Natural killer cell (primary cell): ENCODE data around the gene AKAP13. TPM values are rescaled to one million over a fixed set of nuclear protein-coding genes. Genes with fewer than 3 reads are reported as not detected.

Experiments
- ATAC-seq, 3 donors: fragments of 150-1000 bp in 2 of 3; fragments of 200-7000 bp in 1 of 3; cut with Tn5 transposase; 1 replicate in 1 of 3; 2 replicates in 2 of 3; pipeline ENCODE4 v1.10.0; 2021; ENCODE audit warnings: mild to moderate bottlenecking in 2 of 3, moderate library complexity in 2 of 3
- DNase-seq, 2 donors: peaks; one replicate each; pipeline versions ENCODE4 v3.0.0 to v3.0.0-alpha.2; 2013 to 2021; ENCODE audit warnings: mixed read lengths in 1 of 2
- H3K27ac ChIP-seq: one replicate; pipeline ENCODE4 v1.5.1; 2013; ENCODE audit warnings: mild to moderate bottlenecking, low read length
- H3K27me3 ChIP-seq: one replicate; pipeline ENCODE4 v1.6.1; 2013; ENCODE audit warnings: low read length; ENCODE audit not compliant: control insufficient read depth, insufficient read depth
- H3K36me3 ChIP-seq: one replicate; pipeline ENCODE4 v1.6.1; 2013; ENCODE audit warnings: low read length; ENCODE audit not compliant: control insufficient read depth, insufficient read depth
- H3K4me1 ChIP-seq: one replicate; pipeline ENCODE4 v1.6.1; 2013; ENCODE audit warnings: low read length; ENCODE audit not compliant: control insufficient read depth, insufficient read depth
- H3K4me3 ChIP-seq: one replicate; pipeline ENCODE4 v1.5.1; 2013; ENCODE audit warnings: low read length
- H3K9me3 ChIP-seq: one replicate; pipeline ENCODE4 v1.6.1; 2013; ENCODE audit warnings: low read length; ENCODE audit not compliant: control insufficient read depth, insufficient read depth
- H3K27ac Mint-ChIP-seq, 2 donors: one replicate each; pipeline ENCODE4 v1.8.0; 2022; ENCODE audit warnings: mild to moderate bottlenecking in 2 of 2, mixed read lengths in 2 of 2, moderate library complexity in 1 of 2
- H3K27me3 Mint-ChIP-seq, 2 donors: one replicate each; pipeline ENCODE4 v1.8.0; 2022; ENCODE audit warnings: low read depth in 2 of 2, mixed read lengths in 2 of 2
- H3K36me3 Mint-ChIP-seq: one replicate; pipeline ENCODE4 v1.8.0; 2022; ENCODE audit warnings: mixed read lengths
- H3K4me1 Mint-ChIP-seq, 2 donors: one replicate each; pipeline ENCODE4 v1.8.0; 2022; ENCODE audit warnings: mixed read lengths in 2 of 2
- H3K4me3 Mint-ChIP-seq: one replicate; pipeline ENCODE4 v1.8.0; 2022; ENCODE audit warnings: mild to moderate bottlenecking, moderate library complexity, mixed read lengths
- H3K9me3 Mint-ChIP-seq, 2 donors: one replicate each; pipeline ENCODE4 v1.8.0; 2022; ENCODE audit warnings: mixed read lengths in 2 of 2
- WGBS: methylation state at CpG from one replicate; pipeline ENCODE4 v1.1.7; 2013; ENCODE audit warnings: missing lambda C conversion rate; ENCODE audit not compliant: insufficient coverage; 5-methylcytosine and 5-hydroxymethylcytosine counted together
- intact Hi-C: fragments of 100-400 bp; cut with micrococcal nuclease; formaldehyde crosslinking; loops from one replicate; pipeline ENCODE4 v1.14.2; 2022
- total RNA-seq, 4 donors: library from RNA; stranded (reverse); fragments of 120-200 nt in 1 of 4; gene quantifications; one replicate each; pipeline versions ENCODE4 v1.2.3 to v1.2.4, GENCODE V29; 2013 to 2022
- TF ChIP-seq, protein P1 (sequence below): fragments of 200-600 bp; IDR thresholded peaks from one replicate; pipeline ENCODE4 v1.8.0; 2022; ENCODE audit warnings: antibody characterized with exemption

The AKAP13 gene
- total RNA-seq, 3 donors from 2014 or later (not counting 1 experiment from before 2014, with no cell fraction given) = 573 to 661 (median 647) TPM

DNA sequence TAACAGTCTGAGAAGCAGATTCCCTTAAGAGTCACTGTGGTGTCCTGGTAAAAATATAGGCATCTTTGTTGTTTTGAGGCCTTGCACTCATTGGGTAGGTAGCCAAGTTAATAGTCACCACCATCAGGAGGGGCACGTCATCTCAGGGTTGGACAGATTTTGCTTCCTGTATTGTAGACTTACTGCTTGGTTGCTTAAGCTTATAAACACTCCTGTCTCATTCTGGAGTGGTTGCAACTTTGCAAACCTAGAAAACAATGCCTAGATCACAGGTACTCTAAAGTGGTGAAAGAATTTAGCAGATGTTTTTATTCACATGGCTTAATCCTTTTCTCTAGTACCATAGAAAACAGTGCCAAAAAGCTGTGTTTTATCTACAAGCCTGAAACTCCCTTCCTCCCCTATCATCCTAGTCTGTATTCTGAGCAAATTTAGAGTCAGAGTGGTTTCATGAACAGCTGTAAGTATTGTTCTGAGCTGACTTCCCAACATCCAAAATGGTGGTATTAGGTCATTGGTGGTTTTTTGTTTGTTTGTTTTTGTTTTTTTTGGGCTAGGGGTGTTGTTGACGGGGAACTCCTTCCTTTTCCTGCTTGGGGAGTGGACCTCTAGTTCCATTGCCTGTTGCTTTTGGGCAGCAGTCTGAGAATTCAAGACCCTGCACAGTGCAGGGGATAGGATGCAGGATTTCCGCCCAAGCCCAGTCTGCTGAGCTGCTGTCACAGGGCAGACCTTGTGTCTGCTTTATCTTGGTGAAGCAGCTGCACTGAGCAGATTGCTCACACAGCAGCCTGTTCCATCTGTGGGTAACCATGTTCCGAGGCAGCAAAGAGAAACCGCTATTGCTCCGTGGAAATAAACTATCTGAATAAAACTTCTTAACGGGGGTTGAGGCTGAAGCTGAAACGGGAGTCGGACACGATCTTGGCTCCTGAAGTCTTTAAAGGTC is 202.0 kb downstream of the AKAP13 start:
- Histone ChIP-seq H3K4me3 (peak overlapping the region; percentile 47), H3K27ac (peak overlapping the region; percentile 96), H3K9me3 (no peaks in the 10 kb centered on the region), H3K27me3 (no peaks in the 10 kb centered on the region), H3K4me1 (peaks cover 43% of the 10 kb centered on the region), H3K36me3 (peaks cover 23% of the 10 kb centered on the region)
- TF ChIP-seq, protein P1, sequence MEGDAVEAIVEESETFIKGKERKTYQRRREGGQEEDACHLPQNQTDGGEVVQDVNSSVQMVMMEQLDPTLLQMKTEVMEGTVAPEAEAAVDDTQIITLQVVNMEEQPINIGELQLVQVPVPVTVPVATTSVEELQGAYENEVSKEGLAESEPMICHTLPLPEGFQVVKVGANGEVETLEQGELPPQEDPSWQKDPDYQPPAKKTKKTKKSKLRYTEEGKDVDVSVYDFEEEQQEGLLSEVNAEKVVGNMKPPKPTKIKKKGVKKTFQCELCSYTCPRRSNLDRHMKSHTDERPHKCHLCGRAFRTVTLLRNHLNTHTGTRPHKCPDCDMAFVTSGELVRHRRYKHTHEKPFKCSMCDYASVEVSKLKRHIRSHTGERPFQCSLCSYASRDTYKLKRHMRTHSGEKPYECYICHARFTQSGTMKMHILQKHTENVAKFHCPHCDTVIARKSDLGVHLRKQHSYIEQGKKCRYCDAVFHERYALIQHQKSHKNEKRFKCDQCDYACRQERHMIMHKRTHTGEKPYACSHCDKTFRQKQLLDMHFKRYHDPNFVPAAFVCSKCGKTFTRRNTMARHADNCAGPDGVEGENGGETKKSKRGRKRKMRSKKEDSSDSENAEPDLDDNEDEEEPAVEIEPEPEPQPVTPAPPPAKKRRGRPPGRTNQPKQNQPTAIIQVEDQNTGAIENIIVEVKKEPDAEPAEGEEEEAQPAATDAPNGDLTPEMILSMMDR = no peak
- 3% methylated on average over 9 of the region's 10 CpGs for WGBS
- peak; percentile 66 to 83 for DNase-seq
- Mint-ChIP-seq H3K4me3 (peak overlapping the region; percentile 95), H3K4me1 (peaks cover 64 to 66% of the 10 kb centered on the region in 2 donors), H3K27ac (peak overlapping the region; percentile 95 to 98), H3K9me3 (no peaks in the 10 kb centered on the region), H3K36me3 (no peaks in the 10 kb centered on the region), H3K27me3 (no peaks in the 10 kb centered on the region)
- ATAC-seq = peak; percentile 55 to 77 (median 68)
- intact Hi-C loops = loop anchor here (1.0 to 5.0 kb wide), 7 partner anchors 40 to 200 kb away; partner anchors contain the start of gene AKAP13

DNA sequence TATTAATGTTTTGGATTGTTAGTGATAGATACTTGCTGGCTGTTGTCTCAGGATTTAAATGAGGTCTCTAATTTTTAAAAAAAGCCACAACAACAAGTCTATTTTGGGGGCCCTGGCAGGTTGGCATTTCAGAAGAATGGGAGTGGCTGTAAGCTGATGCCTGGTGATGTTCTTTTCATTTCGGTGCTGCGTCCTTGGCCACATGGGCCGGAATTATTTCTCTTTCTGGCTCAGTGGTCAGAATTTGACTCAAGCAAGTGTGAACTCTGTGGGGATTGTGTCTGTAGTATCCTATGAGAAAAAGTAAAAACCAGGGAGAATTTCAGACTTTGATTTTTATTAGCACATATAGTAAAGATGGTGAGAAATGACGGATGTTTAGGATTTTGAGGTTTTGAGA is 203.0 kb downstream of the AKAP13 start:
- H3K4me3 Mint-ChIP-seq = peak overlapping the region; percentile 95
- 17% methylated on average over 4 of the region's 4 CpGs for WGBS
- Histone ChIP-seq H3K4me3 (peak overlapping the region; percentile 47), H3K36me3 (peaks cover 30% of the 10 kb centered on the region), H3K27ac (peak overlapping the region; percentile 96), H3K4me1 (peaks cover 43% of the 10 kb centered on the region), H3K9me3 (no peaks in the 10 kb centered on the region), H3K27me3 (no peaks in the 10 kb centered on the region)
- H3K27me3 Mint-ChIP-seq = no peaks in the 10 kb centered on the region
- peak overlapping the region; percentile 95 to 98 for H3K27ac Mint-ChIP-seq
- H3K36me3 Mint-ChIP-seq = peaks cover 4% of the 10 kb centered on the region
- intact Hi-C loops = loop anchor here (2.0 to 5.0 kb wide), 5 partner anchors 41 to 201 kb away; partner anchors contain the start of gene AKAP13
- H3K9me3 Mint-ChIP-seq = no peaks in the 10 kb centered on the region
- DNase-seq = peak in 1 of 2 donors; percentile 49
- TF ChIP-seq, protein P1 = no peak
- peaks cover 70 to 73% of the 10 kb centered on the region in 2 donors for H3K4me1 Mint-ChIP-seq
- ATAC-seq = no peak

DNA sequence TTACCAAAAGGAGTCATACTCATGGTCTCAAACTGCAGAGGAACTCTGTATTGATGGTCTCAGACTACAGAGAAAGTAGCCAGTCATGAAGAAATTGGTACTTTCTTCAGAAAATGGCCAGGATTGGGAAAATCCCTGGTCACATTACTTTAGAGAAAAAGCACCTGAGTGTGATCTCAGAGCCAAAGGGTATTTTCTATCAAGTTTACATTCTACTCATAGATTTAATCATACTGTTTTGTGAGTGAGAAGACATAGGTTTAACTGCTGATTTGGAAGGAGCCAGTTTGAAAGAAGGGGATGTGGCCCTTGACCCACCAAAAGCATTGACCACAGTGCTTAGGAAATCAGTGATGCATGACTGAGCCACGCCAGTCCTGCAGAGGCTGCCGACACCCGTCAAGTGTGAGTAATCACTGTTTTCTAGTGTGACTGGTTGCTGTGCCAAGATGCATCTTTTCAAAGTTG is 203.6 kb downstream of the AKAP13 start:
- Mint-ChIP-seq H3K27me3 (no peaks in the 10 kb centered on the region), H3K4me1 (peaks cover 75 to 78% of the 10 kb centered on the region in 2 donors), H3K4me3 (peak overlapping the region; percentile 95), H3K36me3 (peaks cover 9% of the 10 kb centered on the region), H3K27ac (peak overlapping the region; percentile 95 to 98), H3K9me3 (no peaks in the 10 kb centered on the region)
- H3K36me3 ChIP-seq = peaks cover 33% of the 10 kb centered on the region
- H3K27me3 ChIP-seq = no peaks in the 10 kb centered on the region
- peak overlapping the region; percentile 47 for H3K4me3 ChIP-seq
- TF ChIP-seq, protein P1 = no peak
- H3K4me1 ChIP-seq = peaks cover 43% of the 10 kb centered on the region
- ATAC-seq (peak; percentile 37 to 48 (median 42)), DNase-seq (peak; percentile 55 to 71)
- peak overlapping the region; percentile 96 for H3K27ac ChIP-seq
- WGBS = 4% methylated on average over 3 of the region's 3 CpGs
- H3K9me3 ChIP-seq = no peaks in the 10 kb centered on the region
- intact Hi-C loops = loop anchor here (2.0 to 5.0 kb wide), 5 partner anchors 41 to 202 kb away; partner anchors contain the start of gene AKAP13
